ENCODE measurements around the gene ZNF792. TPM values are rescaled to one million over a fixed set of nuclear protein-coding genes. Genes with fewer than 3 reads are reported as not detected.

ZNF792 gene
- polyA plus RNA-seq, 1 of the 3 experiments (the other 2 are of a cell fraction), result 1.5 TPM

DNA sequence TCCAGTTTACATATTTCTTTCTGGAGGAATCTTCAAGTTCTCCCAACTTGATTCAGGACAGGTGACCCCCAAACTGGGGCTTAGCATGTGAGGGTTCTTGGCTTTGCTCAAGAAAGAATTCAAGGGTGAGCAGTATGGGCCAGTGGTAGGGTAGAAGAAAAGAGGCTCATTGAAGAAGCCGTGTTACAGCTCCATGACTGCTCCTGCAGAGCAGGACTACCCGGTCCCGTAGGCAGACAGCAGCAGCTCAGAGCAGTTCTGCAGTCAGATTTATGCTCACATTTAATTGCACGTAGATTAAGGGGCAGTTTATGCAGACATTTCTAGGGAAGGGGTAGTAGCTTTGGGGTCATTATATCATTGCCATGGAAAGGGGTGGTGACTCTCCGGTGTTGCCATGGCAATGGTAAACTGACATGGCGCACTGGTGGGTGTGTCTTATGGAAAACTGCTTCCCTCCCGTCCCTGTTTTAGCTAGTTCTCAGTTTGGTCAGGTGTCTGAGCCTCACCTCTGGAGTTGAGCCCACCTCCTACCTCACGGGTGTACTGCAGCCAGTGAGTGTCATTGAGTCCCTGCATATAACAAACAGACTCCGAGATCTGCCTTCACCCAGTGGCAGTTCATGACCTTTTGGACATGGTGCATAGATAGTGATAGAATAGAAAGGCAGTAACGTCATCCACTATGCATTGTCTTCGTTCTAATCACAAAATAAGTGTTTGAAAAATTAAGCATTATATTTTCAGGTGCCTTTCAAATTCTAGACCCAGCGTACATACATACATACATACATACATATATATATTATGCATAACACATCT lies 16.0 kb upstream of the ZNF792 start:
- POLR2A ChIA-PET, result no interaction called here
- Histone ChIP-seq H3K27ac (ENCODE audit: low read depth in 2 of 2, low read length in 1 of 2) (no peak overlapping the region), H3K4me1 (ENCODE audit: control insufficient read depth in 1 of 2, insufficient read depth in 2 of 2, low read depth in 1 of 2, low read length in 1 of 2) (no peaks in the 10 kb centered on the region), H3K9ac (no peak overlapping the region), H3K4me2 (no peak overlapping the region), H4K20me1 (ENCODE audit: insufficient read depth) (no peaks in the 10 kb centered on the region), H3K79me2 (ENCODE audit: insufficient read depth) (no peaks in the 10 kb centered on the region), H3K27me3 (ENCODE audit: insufficient read depth) (no peaks in the 10 kb centered on the region; the same call in 1 of the 2 replicates), H3F3A (replicated peaks; ENCODE audit: insufficient read depth) (no peaks in the 10 kb centered on the region), H3K4me3 (ENCODE audit: low read depth in 2 of 2, low read length in 1 of 2) (no peak overlapping the region), H2AFZ (ENCODE audit: low read depth) (no peak overlapping the region), H3K36me3 (replicated peaks in 1 of 2; ENCODE audit: control insufficient read depth in 1 of 2, insufficient read depth in 2 of 2, low read length in 1 of 2) (no peaks in the 10 kb centered on the region), H3K9me3 (no peaks in the 10 kb centered on the region), H3K9me2 (no peaks in the 10 kb centered on the region)
- CTCF ChIA-PET, result interaction anchor here (1.7 kb wide), 1 partner anchor 64 kb away, joined by 6 read pairs; no protein-coding TSS in a partner anchor
- DNase-seq, result no peak
- TF ChIP-seq YY1 (IDR thresholded peaks at IDR 0.05; ENCODE audit: low read depth) (no peak), FOXJ3 (CRISPR knock-in tag; IDR thresholded peaks at IDR 0.05) (no peak), JUND (IDR thresholded peaks at IDR 0.05) (no peak), RAD21 (IDR thresholded peaks at IDR 0.05; ENCODE audit: low read length) (no peak), NFIC (IDR thresholded peaks at IDR 0.05; ENCODE audit: borderline replicate concordance) (no peak), RFX5 (IDR thresholded peaks at IDR 0.05; ENCODE audit: low read length) (no peak), TCF12 (IDR thresholded peaks at IDR 0.05) (no peak), FOXM1 (IDR thresholded peaks at IDR 0.05; ENCODE audit: low read depth) (no peak), MAX (IDR thresholded peaks at IDR 0.05; ENCODE audit: low read depth) (no peak), GABPA (IDR thresholded peaks at IDR 0.05; ENCODE audit: low read depth) (no peak), NRF1 (IDR thresholded peaks at IDR 0.05; ENCODE audit: low read depth, low read length) (no peak), FOSL2 (IDR thresholded peaks at IDR 0.05; ENCODE audit: borderline replicate concordance, low read depth) (no peak), TAF1 (IDR thresholded peaks at IDR 0.05; ENCODE audit: borderline replicate concordance, low read depth, low read length) (no peak), RCOR1 (IDR thresholded peaks at IDR 0.05; ENCODE audit: low read length) (no peak)
- TF ChIP-seq, protein P1, sequence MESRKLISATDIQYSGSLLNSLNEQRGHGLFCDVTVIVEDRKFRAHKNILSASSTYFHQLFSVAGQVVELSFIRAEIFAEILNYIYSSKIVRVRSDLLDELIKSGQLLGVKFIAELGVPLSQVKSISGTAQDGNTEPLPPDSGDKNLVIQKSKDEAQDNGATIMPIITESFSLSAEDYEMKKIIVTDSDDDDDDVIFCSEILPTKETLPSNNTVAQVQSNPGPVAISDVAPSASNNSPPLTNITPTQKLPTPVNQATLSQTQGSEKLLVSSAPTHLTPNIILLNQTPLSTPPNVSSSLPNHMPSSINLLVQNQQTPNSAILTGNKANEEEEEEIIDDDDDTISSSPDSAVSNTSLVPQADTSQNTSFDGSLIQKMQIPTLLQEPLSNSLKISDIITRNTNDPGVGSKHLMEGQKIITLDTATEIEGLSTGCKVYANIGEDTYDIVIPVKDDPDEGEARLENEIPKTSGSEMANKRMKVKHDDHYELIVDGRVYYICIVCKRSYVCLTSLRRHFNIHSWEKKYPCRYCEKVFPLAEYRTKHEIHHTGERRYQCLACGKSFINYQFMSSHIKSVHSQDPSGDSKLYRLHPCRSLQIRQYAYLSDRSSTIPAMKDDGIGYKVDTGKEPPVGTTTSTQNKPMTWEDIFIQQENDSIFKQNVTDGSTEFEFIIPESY (IDR thresholded peaks at IDR 0.05; ENCODE audit: borderline replicate concordance, low read depth), result no peak
- TF ChIP-seq, protein P2, sequence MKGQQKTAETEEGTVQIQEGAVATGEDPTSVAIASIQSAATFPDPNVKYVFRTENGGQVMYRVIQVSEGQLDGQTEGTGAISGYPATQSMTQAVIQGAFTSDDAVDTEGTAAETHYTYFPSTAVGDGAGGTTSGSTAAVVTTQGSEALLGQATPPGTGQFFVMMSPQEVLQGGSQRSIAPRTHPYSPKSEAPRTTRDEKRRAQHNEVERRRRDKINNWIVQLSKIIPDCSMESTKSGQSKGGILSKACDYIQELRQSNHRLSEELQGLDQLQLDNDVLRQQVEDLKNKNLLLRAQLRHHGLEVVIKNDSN (IDR thresholded peaks at IDR 0.05; ENCODE audit: borderline replicate concordance, low read depth), result no peak
- TF ChIP-seq, protein P3, sequence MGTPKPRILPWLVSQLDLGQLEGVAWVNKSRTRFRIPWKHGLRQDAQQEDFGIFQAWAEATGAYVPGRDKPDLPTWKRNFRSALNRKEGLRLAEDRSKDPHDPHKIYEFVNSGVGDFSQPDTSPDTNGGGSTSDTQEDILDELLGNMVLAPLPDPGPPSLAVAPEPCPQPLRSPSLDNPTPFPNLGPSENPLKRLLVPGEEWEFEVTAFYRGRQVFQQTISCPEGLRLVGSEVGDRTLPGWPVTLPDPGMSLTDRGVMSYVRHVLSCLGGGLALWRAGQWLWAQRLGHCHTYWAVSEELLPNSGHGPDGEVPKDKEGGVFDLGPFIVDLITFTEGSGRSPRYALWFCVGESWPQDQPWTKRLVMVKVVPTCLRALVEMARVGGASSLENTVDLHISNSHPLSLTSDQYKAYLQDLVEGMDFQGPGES (IDR thresholded peaks at IDR 0.05; ENCODE audit: low read depth, low read length), result no peak
- TF ChIP-seq, protein P4, sequence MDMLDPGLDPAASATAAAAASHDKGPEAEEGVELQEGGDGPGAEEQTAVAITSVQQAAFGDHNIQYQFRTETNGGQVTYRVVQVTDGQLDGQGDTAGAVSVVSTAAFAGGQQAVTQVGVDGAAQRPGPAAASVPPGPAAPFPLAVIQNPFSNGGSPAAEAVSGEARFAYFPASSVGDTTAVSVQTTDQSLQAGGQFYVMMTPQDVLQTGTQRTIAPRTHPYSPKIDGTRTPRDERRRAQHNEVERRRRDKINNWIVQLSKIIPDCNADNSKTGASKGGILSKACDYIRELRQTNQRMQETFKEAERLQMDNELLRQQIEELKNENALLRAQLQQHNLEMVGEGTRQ (IDR thresholded peaks at IDR 0.05; ENCODE audit: borderline replicate concordance, low read depth, low read length), result no peak
- 36% methylated on average over 11 of the region's 12 CpGs for WGBS (ENCODE audit: low lambda C conversion rate)

Data from SK-N-SH (cell line).